Mesothelial cell of epicardium (in vitro differentiated cells): ENCODE data around the gene ACACA. TPM values are rescaled to one million over a fixed set of nuclear protein-coding genes. Genes with fewer than 3 reads are reported as not detected.

ENCODE experiments used
- DNase-seq, 2 experiments: peaks; one replicate each; pipeline ENCODE4 v3.0.0; 2021; ENCODE audit warnings: low spot score in 2 of 2; ENCODE audit not compliant: unreplicated experiment in 2 of 2
- H3K27ac Mint-ChIP-seq: 2 replicates; pipeline ENCODE4 v1.8.0; 2021; ENCODE audit warnings: mixed read lengths
- H3K27me3 Mint-ChIP-seq: 2 replicates; pipeline ENCODE4 v1.8.0; 2021; ENCODE audit warnings: low read depth, mixed read lengths
- H3K36me3 Mint-ChIP-seq: 2 replicates; pipeline ENCODE4 v1.8.0; 2021; ENCODE audit warnings: mixed read lengths
- H3K4me1 Mint-ChIP-seq: 2 replicates; pipeline ENCODE4 v1.8.0; 2021; ENCODE audit warnings: mixed read lengths
- H3K4me3 Mint-ChIP-seq: 2 replicates; pipeline ENCODE4 v1.8.0; 2021; ENCODE audit warnings: mild to moderate bottlenecking, moderate library complexity, mixed read lengths
- H3K9me3 Mint-ChIP-seq: 2 replicates; pipeline ENCODE4 v1.8.0; 2021; ENCODE audit warnings: mixed read lengths
- total RNA-seq: library from RNA; stranded (reverse); gene quantifications from 3 replicates; pipeline ENCODE4 v1.2.1, GENCODE V29; 2021
- TF ChIP-seq, protein P1 (sequence below): fragments of 200-600 bp; sonication (generic); IDR thresholded peaks from one replicate; pipeline ENCODE4 v1.5.0; 2021; ENCODE audit warnings: antibody characterized with exemption; ENCODE audit not compliant: unreplicated experiment

ACACA gene
- total RNA-seq, 1 donor from 2014 or later = 127 TPM

DNA sequence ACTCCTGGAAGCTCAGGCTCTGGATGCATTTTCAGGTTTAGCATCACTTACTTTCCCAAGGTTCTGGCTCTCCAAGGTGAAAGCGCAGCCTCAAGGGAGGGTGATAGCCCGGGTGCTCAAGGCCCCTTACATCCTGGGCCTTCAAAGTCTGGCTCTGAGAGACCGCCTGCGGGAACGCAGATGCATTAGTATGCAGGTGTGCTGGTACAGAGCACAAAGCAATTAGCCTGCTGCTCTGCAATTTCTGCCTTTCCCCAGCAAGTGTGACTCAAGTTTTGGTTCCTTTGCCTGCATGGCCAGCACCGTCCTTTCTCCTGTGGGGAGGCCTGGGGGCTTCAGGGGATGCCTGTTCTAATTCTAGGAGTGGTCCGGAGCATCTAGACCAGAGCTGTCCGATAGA, 341.7 kb downstream of the ACACA start:
- no peak overlapping the region for H3K27ac Mint-ChIP-seq

DNA sequence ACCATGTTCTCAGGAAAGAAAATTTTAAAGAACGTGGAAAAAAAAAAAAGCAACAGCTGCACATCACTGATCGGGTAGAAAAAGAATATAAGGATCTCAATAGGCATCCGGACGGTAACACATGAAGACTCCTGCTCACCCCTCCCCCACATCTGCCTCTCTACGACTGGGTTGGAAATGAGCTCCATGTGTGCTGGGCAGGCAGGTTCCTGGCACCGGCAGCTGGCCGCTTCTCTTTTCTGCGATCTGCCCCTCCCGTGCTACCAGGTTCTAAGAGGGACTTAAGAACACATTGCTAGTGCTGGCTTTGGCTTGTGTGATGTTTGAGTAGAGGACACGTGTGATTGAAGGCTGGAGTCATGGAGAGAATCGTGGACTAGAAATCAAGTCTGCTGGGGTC, 342.4 kb downstream of the ACACA start:
- TF ChIP-seq, protein P1, sequence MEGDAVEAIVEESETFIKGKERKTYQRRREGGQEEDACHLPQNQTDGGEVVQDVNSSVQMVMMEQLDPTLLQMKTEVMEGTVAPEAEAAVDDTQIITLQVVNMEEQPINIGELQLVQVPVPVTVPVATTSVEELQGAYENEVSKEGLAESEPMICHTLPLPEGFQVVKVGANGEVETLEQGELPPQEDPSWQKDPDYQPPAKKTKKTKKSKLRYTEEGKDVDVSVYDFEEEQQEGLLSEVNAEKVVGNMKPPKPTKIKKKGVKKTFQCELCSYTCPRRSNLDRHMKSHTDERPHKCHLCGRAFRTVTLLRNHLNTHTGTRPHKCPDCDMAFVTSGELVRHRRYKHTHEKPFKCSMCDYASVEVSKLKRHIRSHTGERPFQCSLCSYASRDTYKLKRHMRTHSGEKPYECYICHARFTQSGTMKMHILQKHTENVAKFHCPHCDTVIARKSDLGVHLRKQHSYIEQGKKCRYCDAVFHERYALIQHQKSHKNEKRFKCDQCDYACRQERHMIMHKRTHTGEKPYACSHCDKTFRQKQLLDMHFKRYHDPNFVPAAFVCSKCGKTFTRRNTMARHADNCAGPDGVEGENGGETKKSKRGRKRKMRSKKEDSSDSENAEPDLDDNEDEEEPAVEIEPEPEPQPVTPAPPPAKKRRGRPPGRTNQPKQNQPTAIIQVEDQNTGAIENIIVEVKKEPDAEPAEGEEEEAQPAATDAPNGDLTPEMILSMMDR = no peak
- H3K27ac Mint-ChIP-seq = no peak overlapping the region
- no peaks in the 10 kb centered on the region for H3K36me3 Mint-ChIP-seq
- peaks cover 5% of the 10 kb centered on the region for H3K9me3 Mint-ChIP-seq
- H3K4me1 Mint-ChIP-seq = no peaks in the 10 kb centered on the region
- H3K4me3 Mint-ChIP-seq = no peak overlapping the region
- H3K27me3 Mint-ChIP-seq = peaks cover 38% of the 10 kb centered on the region
- no peak for DNase-seq

More for the DNA sequence above, 341.7 kb downstream of the ACACA start:
- Mint-ChIP-seq H3K36me3 (no peaks in the 10 kb centered on the region), H3K27me3 (peaks cover 38% of the 10 kb centered on the region), H3K4me3 (no peak overlapping the region), H3K9me3 (peaks cover 6% of the 10 kb centered on the region), H3K4me1 (no peaks in the 10 kb centered on the region)
- TF ChIP-seq, protein P1 = no peak
- DNase-seq = no peak

DNA sequence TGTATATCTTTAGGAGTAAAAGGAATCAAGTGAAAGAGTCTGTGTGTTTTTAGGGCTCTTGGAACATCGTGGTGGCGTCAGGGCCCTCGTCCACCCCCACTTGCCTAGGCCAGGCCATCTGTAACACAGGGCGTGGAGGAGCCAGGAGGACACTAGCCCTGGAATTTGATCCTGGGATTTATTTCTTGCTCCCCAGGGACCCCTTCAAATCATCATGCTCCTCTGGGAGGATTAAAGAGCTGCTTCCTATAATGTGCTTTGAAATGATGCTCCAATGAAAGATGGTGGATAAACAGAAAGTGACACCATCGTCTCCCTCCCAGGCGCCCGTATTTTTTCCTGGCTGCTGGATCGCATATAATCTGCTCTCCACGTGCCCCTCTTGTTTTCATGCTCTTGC, 344.6 kb downstream of the ACACA start:
- TF ChIP-seq, protein P1 = no peak
- H3K27me3 Mint-ChIP-seq = peaks cover 30% of the 10 kb centered on the region
- H3K4me1 Mint-ChIP-seq = no peaks in the 10 kb centered on the region
- H3K4me3 Mint-ChIP-seq = no peak overlapping the region
- DNase-seq = no peak
- no peaks in the 10 kb centered on the region for H3K9me3 Mint-ChIP-seq
- H3K36me3 Mint-ChIP-seq = peaks cover 5% of the 10 kb centered on the region
- no peak overlapping the region for H3K27ac Mint-ChIP-seq

DNA sequence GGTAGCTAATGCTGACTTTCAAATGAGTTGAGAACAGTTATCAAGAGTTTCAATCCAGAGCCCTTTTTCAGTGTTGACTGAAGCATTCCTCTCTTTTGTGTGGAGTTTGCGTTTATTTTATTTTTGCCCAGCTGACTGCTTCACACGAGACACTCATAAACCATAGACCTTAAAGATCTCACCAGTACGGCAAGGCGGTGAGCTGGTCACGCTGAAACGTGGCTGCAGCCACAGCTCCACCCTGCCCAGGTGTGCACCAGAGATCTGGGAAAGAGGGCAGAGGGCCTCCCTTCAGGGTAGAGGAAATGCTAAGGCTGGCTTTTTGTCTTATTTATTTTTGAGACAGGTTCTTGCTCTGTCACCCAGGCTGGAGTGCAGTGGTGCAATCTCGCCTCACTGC, 345.7 kb downstream of the ACACA start:
- Mint-ChIP-seq H3K4me1 (no peaks in the 10 kb centered on the region), H3K9me3 (no peaks in the 10 kb centered on the region), H3K27me3 (peaks cover 20% of the 10 kb centered on the region), H3K4me3 (no peak overlapping the region), H3K36me3 (peaks cover 10% of the 10 kb centered on the region), H3K27ac (no peak overlapping the region)
- TF ChIP-seq, protein P1 = no peak
- no peak for DNase-seq

DNA sequence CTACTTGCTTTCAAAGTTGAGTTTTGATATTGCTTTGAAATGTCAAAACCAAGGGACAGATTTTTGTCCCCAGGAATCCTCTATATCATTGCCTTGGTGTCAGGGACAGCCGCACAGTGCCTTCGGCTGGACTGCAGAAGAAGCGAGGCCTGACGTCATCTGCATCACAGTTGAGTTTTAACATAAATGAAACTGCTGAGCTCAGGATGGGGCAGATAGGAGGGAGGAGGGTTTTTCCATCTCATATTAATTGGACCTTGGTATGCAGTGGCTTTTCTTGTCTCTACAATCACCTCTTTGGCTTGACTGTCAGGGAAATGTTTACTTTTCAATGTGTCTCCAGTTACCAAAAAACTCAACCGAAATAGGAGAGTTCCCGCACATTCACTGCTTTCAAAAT, 346.5 kb downstream of the ACACA start:
- no peak overlapping the region for H3K4me3 Mint-ChIP-seq
- H3K9me3 Mint-ChIP-seq = no peaks in the 10 kb centered on the region
- TF ChIP-seq, protein P1 = no peak
- no peak for DNase-seq
- H3K4me1 Mint-ChIP-seq = no peaks in the 10 kb centered on the region
- H3K27ac Mint-ChIP-seq = no peak overlapping the region
- peaks cover 10% of the 10 kb centered on the region for H3K36me3 Mint-ChIP-seq
- peaks cover 12% of the 10 kb centered on the region for H3K27me3 Mint-ChIP-seq

DNA sequence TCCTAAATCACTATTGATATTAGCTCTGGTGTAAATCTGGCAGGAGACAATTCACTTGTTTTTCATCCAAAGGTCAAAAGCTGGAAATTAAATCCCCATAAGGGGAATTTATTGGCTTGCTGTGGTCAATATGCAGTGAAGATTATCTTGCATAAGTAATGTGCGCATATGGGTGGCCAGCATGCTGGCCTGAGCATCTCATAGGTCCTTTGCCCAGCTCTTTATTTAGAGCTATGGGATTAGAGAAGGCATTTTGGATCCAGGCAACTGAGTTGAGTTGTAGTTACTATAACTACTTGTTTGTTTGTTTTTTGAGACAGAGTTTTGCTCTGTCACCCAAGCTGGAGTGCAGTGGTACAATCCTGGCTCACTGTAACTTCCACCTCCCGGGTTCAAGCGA, 347.1 kb downstream of the ACACA start:
- no peaks in the 10 kb centered on the region for H3K4me1 Mint-ChIP-seq
- H3K4me3 Mint-ChIP-seq = no peak overlapping the region

More for the DNA sequence above, 347.1 kb downstream of the ACACA start:
- TF ChIP-seq, protein P1 = no peak
- Mint-ChIP-seq H3K27ac (no peak overlapping the region), H3K27me3 (peaks cover 8% of the 10 kb centered on the region), H3K36me3 (peaks cover 10% of the 10 kb centered on the region), H3K9me3 (no peaks in the 10 kb centered on the region)
- DNase-seq = no peak
